ENCODE results near the gene STYXL2. TPM values are rescaled to one million over a fixed set of nuclear protein-coding genes. Genes with fewer than 3 reads are reported as not detected.

STYXL2 gene
- total and polyA plus RNA-seq, 2 donors (not counting 1 experiment from before 2014, with no cell fraction given) = not detected

- Histone ChIP-seq H3K36me3 (replicated peaks in 1 of 2; ENCODE audit: control extremely low read depth in 1 of 2, control insufficient read depth in 1 of 2, extremely low read depth in 1 of 2, insufficient read depth in 2 of 2, low read length in 1 of 2) (no peaks in the 10 kb centered on the region), H3K9ac (ENCODE audit: low read length) (no peak overlapping the region), H3K4me3 (ENCODE audit: control extremely low read depth in 1 of 5, extremely low read depth in 1 of 5, insufficient read depth in 1 of 5, low read depth in 2 of 5, low read length in 4 of 5) (no peak overlapping the region), H3K27ac (ENCODE audit: low read length in 2 of 2) (no peak overlapping the region), H3K4me2 (replicated peaks; ENCODE audit: low read depth, low read length, poor library complexity, severe bottlenecking) (no peak overlapping the region), H4K20me1 (ENCODE audit: control insufficient read depth, insufficient read depth, low read length, poor library complexity, severe bottlenecking) (no peaks in the 10 kb centered on the region), H3K79me2 (ENCODE audit: control insufficient read depth, insufficient read depth, low read length) (no peaks in the 10 kb centered on the region), H3K4me1 (ENCODE audit: control insufficient read depth in 2 of 2, insufficient read depth in 2 of 2, low read length in 2 of 2) (no peaks in the 10 kb centered on the region), H2AFZ (ENCODE audit: insufficient read depth, low read depth, low read length, poor library complexity, severe bottlenecking) (no peak overlapping the region), H3K27me3 (replicated peaks in 1 of 4; ENCODE audit: control extremely low read depth in 1 of 4, control insufficient read depth in 3 of 4, insufficient read depth in 4 of 4, low read length in 3 of 4) (peaks cover 0 to 10% (median 4%) of the 10 kb centered on the region in 4 experiments), H3K9me3 (ENCODE audit: control extremely low read depth in 1 of 3, control insufficient read depth in 2 of 3, insufficient read depth in 1 of 3, low read length in 2 of 3) (no peaks in the 10 kb centered on the region)
- intact Hi-C loops (cut with micrococcal nuclease) = no loop called here
- ATAC-seq (ENCODE audit: low read depth) (no peak), DNase-seq (no peak)
- POLR2A ChIA-PET = no interaction called here
- Mint-ChIP-seq H3K27ac (no peak overlapping the region), H3K4me3 (no peak overlapping the region), H3K4me1 (peaks cover 3% of the 10 kb centered on the region), H3K9me3 (ENCODE audit: insufficient read depth) (no peaks in the 10 kb centered on the region), H3K27me3 (peaks cover 56% of the 10 kb centered on the region)
- 0% methylated on average over 1 of the region's 4 CpGs for WGBS (ENCODE audit: insufficient coverage)
- CTCF ChIA-PET = interaction anchor here (0.9 to 3.6 kb wide), 4 partner anchors 17 to 221 kb away, joined by 3 to 8 read pairs (median 4); no protein-coding TSS in a partner anchor
- no peak for TF ChIP-seq CTCF (IDR thresholded peaks at IDR 0.05)
- no peak for TF ChIP-seq EZH2 (IDR thresholded peaks at IDR 0.05; ENCODE audit: borderline replicate concordance, insufficient read depth, low read depth, low read length, poor library complexity, severe bottlenecking)
Observed at GRCh38 chr1:167130829-167131510, 37.1 kb downstream of the STYXL2 start.

GRCh38 chr1:167132301-167133010 is 38.6 kb downstream of the STYXL2 start:
- CTCF ChIA-PET = interaction anchor here (0.6 to 3.6 kb wide), 3 partner anchors 9 to 309 kb away, joined by 3 to 8 read pairs (median 3); no protein-coding TSS in a partner anchor

More at GRCh38 chr1:167132301-167133010, 38.6 kb downstream of the STYXL2 start:
- DNase-seq (no peak), ATAC-seq (ENCODE audit: low read depth) (no peak)
- H3K4me2 ChIP-seq (replicated peaks; ENCODE audit: low read depth, low read length, poor library complexity, severe bottlenecking) = no peak overlapping the region
- H4K20me1 ChIP-seq (ENCODE audit: control insufficient read depth, insufficient read depth, low read length, poor library complexity, severe bottlenecking) = no peaks in the 10 kb centered on the region
- Mint-ChIP-seq H3K27ac (no peak overlapping the region), H3K4me3 (no peak overlapping the region), H3K4me1 (peaks cover 3% of the 10 kb centered on the region), H3K9me3 (ENCODE audit: insufficient read depth) (peaks cover 1% of the 10 kb centered on the region), H3K27me3 (peaks cover 47% of the 10 kb centered on the region)
- H3K9me3 ChIP-seq (ENCODE audit: control extremely low read depth in 1 of 3, control insufficient read depth in 2 of 3, insufficient read depth in 1 of 3, low read length in 2 of 3) = peaks cover 0 to 4% (median 0%) of the 10 kb centered on the region in 3 donors
- 79% methylated on average over 6 of the region's 8 CpGs for WGBS (ENCODE audit: insufficient coverage)
- intact Hi-C loops (cut with micrococcal nuclease) = no loop called here
- H3K9ac ChIP-seq (ENCODE audit: low read length) = no peak overlapping the region
- no peak for TF ChIP-seq CTCF (IDR thresholded peaks at IDR 0.05)
- no peak for TF ChIP-seq EZH2 (IDR thresholded peaks at IDR 0.05; ENCODE audit: borderline replicate concordance, insufficient read depth, low read depth, low read length, poor library complexity, severe bottlenecking)
- no peak overlapping the region for H2AFZ ChIP-seq (ENCODE audit: insufficient read depth, low read depth, low read length, poor library complexity, severe bottlenecking)
- no peaks in the 10 kb centered on the region for H3K36me3 ChIP-seq (replicated peaks in 1 of 2; ENCODE audit: control extremely low read depth in 1 of 2, control insufficient read depth in 1 of 2, extremely low read depth in 1 of 2, insufficient read depth in 2 of 2, low read length in 1 of 2)
- H3K4me1 ChIP-seq (ENCODE audit: control insufficient read depth in 2 of 2, insufficient read depth in 2 of 2, low read length in 2 of 2) = no peaks in the 10 kb centered on the region
- H3K27me3 ChIP-seq (replicated peaks in 1 of 4; ENCODE audit: control extremely low read depth in 1 of 4, control insufficient read depth in 3 of 4, insufficient read depth in 4 of 4, low read length in 3 of 4) = peaks cover 0 to 15% (median 7%) of the 10 kb centered on the region in 4 experiments
- H3K79me2 ChIP-seq (ENCODE audit: control insufficient read depth, insufficient read depth, low read length) = no peaks in the 10 kb centered on the region
- H3K27ac ChIP-seq (ENCODE audit: low read length in 2 of 2) = no peak overlapping the region
- POLR2A ChIA-PET = no interaction called here
- no peak overlapping the region for H3K4me3 ChIP-seq (ENCODE audit: control extremely low read depth in 1 of 5, extremely low read depth in 1 of 5, insufficient read depth in 1 of 5, low read depth in 2 of 5, low read length in 4 of 5)

All from B cell (primary cell).